K562 (cell line): Measurements from ENCODE around the gene FBXO9. TPM values are rescaled to one million over a fixed set of nuclear protein-coding genes. Genes with fewer than 3 reads are reported as not detected.

Experiments used
- CREB3 ChIP-seq: fragments of 450-650 bp; conservative IDR thresholded peaks from 2 replicates; pipeline ENCODE4 v1.6.1; 2016; ENCODE audit warnings: missing genetic modification characterization, low read depth, mild to moderate bottlenecking, missing compliant biosample characterization, moderate library complexity
- E4F1 ChIP-seq: fragments of 250-450 bp; sonication (Bioruptor Pico); IDR thresholded peaks from 2 replicates; pipeline ENCODE4 v1.5.0; 2021; ENCODE audit warnings: mild to moderate bottlenecking, borderline replicate concordance
- POLR3A ChIP-seq: IDR thresholded peaks from 2 replicates; pipeline ENCODE4 v1.6.1; 2011; ENCODE audit warnings: borderline replicate concordance, mild to moderate bottlenecking, moderate library complexity; ENCODE audit not compliant: insufficient read length, insufficient read depth; ENCODE audit errors: extremely low read depth
- ZNF644 ChIP-seq: fragments of 200-800 bp; sonication (Bioruptor generic); IDR thresholded peaks from 2 replicates; pipeline ENCODE4 v1.6.1; 2016; ENCODE audit warnings: low read depth, missing genetic modification characterization, missing compliant biosample characterization
- polyA plus RNA-seq, 8 experiments: library from polyadenylated mRNA; depleted of rRNA in 4 of 8; stranded (reverse) in 5 of 8; unstranded in 3 of 8; fragments of >200 nt; fragmentation: Nextera tagmentation in 2 of 8; fragmentation: Illumina TruSeq in 1 of 8; extraction: Ambion mirVana in 2 of 8; extraction: Trizol in 1 of 8; gene quantifications; 2 replicates each; pipeline versions ENCODE4 v1.2.1 to v1.2.3, GENCODE V29; 2011 to 2014; ENCODE audit warnings: inconsistent platforms in 1 of 8, missing spikeins in 1 of 8
- total RNA-seq, 7 experiments: library from RNA; depleted of rRNA in 6 of 7; stranded (reverse); fragments of >200 nt in 6 of 7; fragmentation: Illumina TruSeq in 2 of 7; extraction: Trizol in 2 of 7; gene quantifications; 2 replicates each; pipeline versions ENCODE4 v1.2.1 to v1.2.3, GENCODE V29; 2011 to 2021; ENCODE audit warnings: low replicate concordance in 1 of 7
- TF ChIP-seq, protein P1 (sequence below), 2 experiments: fragments of 450-650 bp in 1 of 2; sonication (generic) in 1 of 2; formaldehyde crosslinking in 1 of 2; IDR thresholded peaks; 2 replicates each; pipeline versions ENCODE4 v1.7.1 to v1.9.0; 2016 to 2022; ENCODE audit warnings: inconsistent platforms in 1 of 2, mild to moderate bottlenecking in 1 of 2, missing genetic modification reagents in 1 of 2

The FBXO9 gene
- total and polyA plus RNA-seq, 9 of the 15 experiments (the other 6 are each of a cell fraction or from before 2014, with no cell fraction given), result 10.1 to 85.3 (median 51.4) TPM

DNA sequence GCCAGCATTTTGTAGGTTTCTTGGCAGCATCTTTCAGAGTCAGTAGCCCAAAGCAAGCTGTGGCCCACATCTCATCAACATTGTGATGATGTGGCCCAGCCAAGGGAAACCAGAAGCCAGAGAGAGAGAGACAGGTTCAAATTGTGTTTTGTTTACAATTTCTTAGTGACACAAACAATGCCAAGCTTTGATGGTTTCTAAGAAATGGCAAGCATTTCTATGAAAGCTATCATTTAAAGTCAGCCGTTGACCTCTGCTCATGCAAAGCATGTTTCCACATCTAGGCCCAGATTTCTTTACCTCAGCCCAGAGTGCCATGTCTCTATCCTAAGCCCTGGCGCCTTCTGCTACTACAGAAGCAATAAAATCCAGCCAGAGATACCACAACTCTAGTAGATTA, 50.5 kb downstream of the FBXO9 start (continued):
- TF ChIP-seq E4F1 (CRISPR knock-in tag), result no peak
- TF ChIP-seq POLR3A, result no peak
- TF ChIP-seq, protein P1, sequence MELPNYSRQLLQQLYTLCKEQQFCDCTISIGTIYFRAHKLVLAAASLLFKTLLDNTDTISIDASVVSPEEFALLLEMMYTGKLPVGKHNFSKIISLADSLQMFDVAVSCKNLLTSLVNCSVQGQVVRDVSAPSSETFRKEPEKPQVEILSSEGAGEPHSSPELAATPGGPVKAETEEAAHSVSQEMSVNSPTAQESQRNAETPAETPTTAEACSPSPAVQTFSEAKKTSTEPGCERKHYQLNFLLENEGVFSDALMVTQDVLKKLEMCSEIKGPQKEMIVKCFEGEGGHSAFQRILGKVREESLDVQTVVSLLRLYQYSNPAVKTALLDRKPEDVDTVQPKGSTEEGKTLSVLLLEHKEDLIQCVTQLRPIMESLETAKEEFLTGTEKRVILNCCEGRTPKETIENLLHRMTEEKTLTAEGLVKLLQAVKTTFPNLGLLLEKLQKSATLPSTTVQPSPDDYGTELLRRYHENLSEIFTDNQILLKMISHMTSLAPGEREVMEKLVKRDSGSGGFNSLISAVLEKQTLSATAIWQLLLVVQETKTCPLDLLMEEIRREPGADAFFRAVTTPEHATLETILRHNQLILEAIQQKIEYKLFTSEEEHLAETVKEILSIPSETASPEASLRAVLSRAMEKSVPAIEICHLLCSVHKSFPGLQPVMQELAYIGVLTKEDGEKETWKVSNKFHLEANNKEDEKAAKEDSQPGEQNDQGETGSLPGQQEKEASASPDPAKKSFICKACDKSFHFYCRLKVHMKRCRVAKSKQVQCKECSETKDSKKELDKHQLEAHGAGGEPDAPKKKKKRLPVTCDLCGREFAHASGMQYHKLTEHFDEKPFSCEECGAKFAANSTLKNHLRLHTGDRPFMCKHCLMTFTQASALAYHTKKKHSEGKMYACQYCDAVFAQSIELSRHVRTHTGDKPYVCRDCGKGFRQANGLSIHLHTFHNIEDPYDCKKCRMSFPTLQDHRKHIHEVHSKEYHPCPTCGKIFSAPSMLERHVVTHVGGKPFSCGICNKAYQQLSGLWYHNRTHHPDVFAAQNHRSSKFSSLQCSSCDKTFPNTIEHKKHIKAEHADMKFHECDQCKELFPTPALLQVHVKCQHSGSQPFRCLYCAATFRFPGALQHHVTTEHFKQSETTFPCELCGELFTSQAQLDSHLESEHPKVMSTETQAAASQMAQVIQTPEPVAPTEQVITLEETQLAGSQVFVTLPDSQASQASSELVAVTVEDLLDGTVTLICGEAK (IDR thresholded peaks at IDR 0.05), result no peak
- TF ChIP-seq, protein P1 (CRISPR knock-in tag; IDR thresholded peaks at IDR 0.05), result no peak
- no peak for TF ChIP-seq ZNF644
- no peak for TF ChIP-seq CREB3 (tag)
